IMR-90 (cell line): ENCODE measurements around the gene KLF7. TPM values are rescaled to one million over a fixed set of nuclear protein-coding genes. Genes with fewer than 3 reads are reported as not detected.

Source experiments
- ATAC-seq: fragments of 200-7000 bp; cut with Tn5 transposase; 2 replicates; pipeline ENCODE4 v1.9.1; 2020; ENCODE audit warnings: low read depth, mild to moderate bottlenecking, moderate library complexity
- BruUV-seq: library from RNA; stranded (reverse); fragments of 400-500 nt; replicated peaks from 2 replicates; lab custom pipeline; 2021; lab: Mats Ljungman, UMichigan
- CTCF ChIA-PET: fragments of 300-600 bp; formaldehyde crosslinking; extraction: SDS; loops from one replicate; lab custom pipeline; 2021; ENCODE audit warnings: antibody characterized with exemption; lab: Yijun Ruan, JAX
- POLR2A ChIA-PET: fragments of 300-600 bp; sonication (Branson Sonifier 250); formaldehyde crosslinking; loops from one replicate; lab custom pipeline; 2022; ENCODE audit warnings: antibody characterized with exemption; ENCODE audit not compliant: unreplicated experiment; lab: Charles Lee
- DNase-seq: peaks from one replicate; pipeline ENCODE4 v3.0.0; 2013
- H2AFZ ChIP-seq: replicated peaks from 2 replicates; pipeline ENCODE3; 2013; ENCODE audit warnings: low read length, mild to moderate bottlenecking; ENCODE audit not compliant: poor library complexity
- H2AK5ac ChIP-seq: 2 replicates; pipeline ENCODE4 v1.6.1; 2013; ENCODE audit warnings: low read depth, low read length, inconsistent platforms
- H2AK9ac ChIP-seq: replicated peaks from 2 replicates; pipeline ENCODE3; 2013; ENCODE audit warnings: mild to moderate bottlenecking, low read depth, low read length, moderate library complexity; ENCODE audit not compliant: poor library complexity
- H2BK120ac ChIP-seq: 2 replicates; pipeline ENCODE4 v1.6.1; 2013; ENCODE audit warnings: low read depth, low read length, inconsistent platforms
- H2BK15ac ChIP-seq: 3 replicates; pipeline ENCODE4 v1.6.1; 2013; ENCODE audit warnings: low read depth, low read length, inconsistent platforms
- H2BK20ac ChIP-seq: 2 replicates; pipeline ENCODE4 v1.6.1; 2013; ENCODE audit warnings: low read depth, mild to moderate bottlenecking, inconsistent platforms, low read length, moderate library complexity
- H2BK5ac ChIP-seq: 2 replicates; pipeline ENCODE4 v1.6.1; 2013; ENCODE audit warnings: mild to moderate bottlenecking, low read depth, low read length, inconsistent platforms; ENCODE audit not compliant: poor library complexity, severe bottlenecking
- H3K14ac ChIP-seq: replicated peaks from 2 replicates; pipeline ENCODE4 v1.6.1; 2013; ENCODE audit warnings: low read depth, low read length, inconsistent platforms
- H3K18ac ChIP-seq: 2 replicates; pipeline ENCODE4 v1.6.1; 2013; ENCODE audit warnings: low read depth, low read length, control low read depth
- H3K23ac ChIP-seq: 2 replicates; pipeline ENCODE4 v1.6.1; 2013; ENCODE audit warnings: low read depth, low read length, inconsistent platforms
- H3K27ac ChIP-seq: 2 replicates; pipeline ENCODE4 v1.5.1; 2013; ENCODE audit warnings: mild to moderate bottlenecking, control low read depth, low read length; ENCODE audit not compliant: insufficient read depth
- H3K27me3 ChIP-seq: 2 replicates; pipeline ENCODE4 v1.6.1; 2013; ENCODE audit warnings: low read length; ENCODE audit not compliant: control insufficient read depth, insufficient read depth
- H3K36me3 ChIP-seq: 2 replicates; pipeline ENCODE4 v1.6.1; 2013; ENCODE audit warnings: low read length, mixed read lengths; ENCODE audit not compliant: control insufficient read depth, insufficient read depth
- H3K4ac ChIP-seq: 2 replicates; pipeline ENCODE4 v1.6.1; 2013; ENCODE audit warnings: low read depth, low read length, inconsistent platforms
- H3K4me1 ChIP-seq: 2 replicates; pipeline ENCODE4 v1.6.1; 2013; ENCODE audit warnings: low read length, mixed read lengths; ENCODE audit not compliant: control insufficient read depth, insufficient read depth
- H3K4me2 ChIP-seq: 2 replicates; pipeline ENCODE4 v1.6.1; 2013; ENCODE audit warnings: low read depth, mild to moderate bottlenecking, control low read depth, low read length, moderate library complexity
- H3K4me3 ChIP-seq: 2 replicates; pipeline ENCODE4 v1.5.1; 2013; ENCODE audit warnings: low read depth, mild to moderate bottlenecking, control low read depth, low read length, moderate library complexity; ENCODE audit not compliant: insufficient read depth
- H3K56ac ChIP-seq: 2 replicates; pipeline ENCODE4 v1.6.1; 2013; ENCODE audit warnings: low read length, inconsistent platforms; ENCODE audit not compliant: insufficient read depth; ENCODE audit errors: extremely low read depth
- H3K79me1 ChIP-seq, 2 experiments: 2 replicates each; pipeline ENCODE4 v1.6.1; 2013; ENCODE audit warnings: low read length in 2 of 2, inconsistent platforms in 1 of 2, low read depth in 1 of 2
- H3K9ac ChIP-seq: 2 replicates; pipeline ENCODE4 v1.6.1; 2013; ENCODE audit warnings: low read depth, low read length, control low read depth
- H3K9me1 ChIP-seq: 2 replicates; pipeline ENCODE4 v1.6.1; 2013; ENCODE audit warnings: low read length, inconsistent platforms; ENCODE audit not compliant: insufficient read depth
- H3K9me3 ChIP-seq: 2 replicates; pipeline ENCODE4 v1.6.1; 2013; ENCODE audit warnings: low read length; ENCODE audit not compliant: control insufficient read depth, insufficient read depth
- H4K20me1 ChIP-seq: 2 replicates; pipeline ENCODE4 v1.6.1; 2013; ENCODE audit warnings: low read length, inconsistent platforms; ENCODE audit not compliant: insufficient read depth
- H4K5ac ChIP-seq: 2 replicates; pipeline ENCODE4 v1.6.1; 2013; ENCODE audit warnings: mild to moderate bottlenecking, low read depth, low read length, control low read depth
- H4K8ac ChIP-seq, 2 experiments: 2 replicates each; pipeline ENCODE4 v1.6.1; 2013; ENCODE audit warnings: low read depth in 2 of 2, low read length in 2 of 2, control low read depth in 1 of 2, inconsistent platforms in 1 of 2
- H4K91ac ChIP-seq: 2 replicates; pipeline ENCODE4 v1.6.1; 2013; ENCODE audit warnings: low read depth, low read length, inconsistent platforms; ENCODE audit not compliant: insufficient read depth
- NFE2L2 ChIP-seq: fragments of 150-350 bp; IDR thresholded peaks from 2 replicates; pipeline ENCODE4 v1.6.1; 2016; ENCODE audit warnings: low read depth, mild to moderate bottlenecking, low read length
- USF2 ChIP-seq: fragments of 150-350 bp; IDR thresholded peaks from 2 replicates; pipeline ENCODE4 v1.6.1; 2017; ENCODE audit warnings: mild to moderate bottlenecking, antibody characterized with exemption, low read length, low read depth
- WGBS, 2 experiments: methylation state at CpG; one replicate each; pipeline versions ENCODE4 v1.1.5 to v1.1.7; 2013; ENCODE audit warnings: missing lambda C conversion rate in 2 of 2; ENCODE audit not compliant: insufficient read length in 1 of 2; ENCODE audit errors: extremely low coverage in 2 of 2; 5-methylcytosine and 5-hydroxymethylcytosine counted together
- dilution Hi-C: fragments of 300-500 bp; cut with HindIII; formaldehyde crosslinking; loops from one replicate; pipeline ENCODE4 v1.14.3; 2018; ENCODE audit warnings: low sequenced_read_pairs; ENCODE audit not compliant: unreplicated experiment
- in situ Hi-C: fragments of 300-500 bp; cut with MboI; formaldehyde crosslinking; loops from 3 replicates; pipeline ENCODE4 v1.14.3; 2019; ENCODE audit warnings: low sequenced_read_pairs, inconsistent platforms, mixed read lengths
- intact Hi-C: fragments of 100-400 bp; cut with micrococcal nuclease; formaldehyde crosslinking; loops from 2 replicates; pipeline ENCODE4 v1.10.0; 2022
- polyA plus RNA-seq, 3 experiments: library from polyadenylated mRNA; depleted of rRNA; stranded (reverse); fragments of >200 nt; gene quantifications; 2 replicates each; pipeline ENCODE4 v1.2.3, GENCODE V29; 2012; ENCODE audit warnings: low replicate concordance in 1 of 3
- total RNA-seq: library from RNA; depleted of rRNA; stranded (reverse); fragments of >200 nt; gene quantifications from 2 replicates; pipeline ENCODE4 v1.2.3, GENCODE V29; 2012

Gene KLF7
- total and polyA plus RNA-seq, 2 of the 4 experiments (the other 2 are of a cell fraction): 23.1 to 28.5 TPM

GRCh38 chr2:207203056-207203455 is 37.3 kb upstream of the KLF7 start:
- H2AK5ac ChIP-seq: no peak overlapping the region
- no TSS peak for BruUV-seq
- WGBS, 2 experiments: no CpG with 5 or more reads among the region's 1 CpG
- H2BK20ac ChIP-seq: no peak overlapping the region
- no peaks in the 10 kb centered on the region for H3K4me1 ChIP-seq
- DNase-seq (no peak), ATAC-seq (0 out of 2 replicates have a peak, but pooled peaks have one; percentile 14)
- no peaks in the 10 kb centered on the region for H4K20me1 ChIP-seq
- dilution Hi-C loops: no loop called here
- H3K9me1 ChIP-seq: no peaks in the 10 kb centered on the region
- H2AFZ ChIP-seq: no peak overlapping the region
- no peak overlapping the region for H3K4ac ChIP-seq
- H3K36me3 ChIP-seq: no peaks in the 10 kb centered on the region
- intact Hi-C loops: no loop called here
- no peak overlapping the region for H4K91ac ChIP-seq
- no peak overlapping the region for H2BK120ac ChIP-seq
- no peak overlapping the region for H4K5ac ChIP-seq
- H2BK15ac ChIP-seq: no peak overlapping the region
- in situ Hi-C loops: no loop called here
- no peak overlapping the region for H4K8ac ChIP-seq
- H3K4me2 ChIP-seq: no peak overlapping the region
- no peak overlapping the region for H3K18ac ChIP-seq
- no peak overlapping the region for H3K9ac ChIP-seq
- TF ChIP-seq USF2 (no peak), NFE2L2 (no peak)
- CTCF ChIA-PET: interaction anchor here (1.2 kb wide), 1 partner anchor 16 kb away, joined by 3 read pairs; no protein-coding TSS in a partner anchor
- H2BK5ac ChIP-seq: no peak overlapping the region
- no peak overlapping the region for H2AK9ac ChIP-seq
- POLR2A ChIA-PET: no interaction called here
- H3K79me1 ChIP-seq: no peaks in the 10 kb centered on the region
- no peak overlapping the region for H3K23ac ChIP-seq
- no peak overlapping the region for H3K56ac ChIP-seq
- H3K27ac ChIP-seq: no peak overlapping the region
- H3K4me3 ChIP-seq: no peak overlapping the region
- no peaks in the 10 kb centered on the region for H3K27me3 ChIP-seq
- no peaks in the 10 kb centered on the region for H3K9me3 ChIP-seq
- H3K14ac ChIP-seq: no peak overlapping the region
